ENCODE results near the gene PRTFDC1.
A peak's percentile ranks its signal among the peaks of the same experiment; 100 is the strongest.
"Not testable (repeated sequence)": the region's sequence is repeated elsewhere in the genome, so short reads cannot be mapped to it uniquely, and the experiment has no call there.

Gene PRTFDC1

GRCh38 chr10:24929056-24929544 is 23.3 kb downstream of the PRTFDC1 start:
- DNase-seq: no peak

GRCh38 chr10:24928163-24928562 is 24.2 kb downstream of the PRTFDC1 start:
- DNase-seq: no peak

- no peak for DNase-seq
These were observed 25.8 kb downstream of the PRTFDC1 start for GRCh38 chr10:24926557-24926956.

- no peak for DNase-seq
These were observed 26.6 kb downstream of the PRTFDC1 start for GRCh38 chr10:24925799-24926198.

GRCh38 chr10:24924483-24924882 is 27.9 kb downstream of the PRTFDC1 start:
- DNase-seq: not testable (repeated sequence)

- DNase-seq: peak in 1 of 2 donors; percentile 53
These were observed 30.1 kb downstream of the PRTFDC1 start for GRCh38 chr10:24922222-24922868.

- DNase-seq: peak; percentile 73 to 75
These were observed 31.2 kb downstream of the PRTFDC1 start for GRCh38 chr10:24920907-24921881.

GRCh38 chr10:24920192-24920591 is 32.2 kb downstream of the PRTFDC1 start:
- DNase-seq: not testable (repeated sequence)

- not testable (repeated sequence) for DNase-seq
These were observed 32.8 kb downstream of the PRTFDC1 start for GRCh38 chr10:24919629-24920028.

- DNase-seq: no peak
These were observed 34.4 kb downstream of the PRTFDC1 start for GRCh38 chr10:24917979-24918378.

- DNase-seq: no peak
These were observed 34.9 kb downstream of the PRTFDC1 start for GRCh38 chr10:24917493-24917892.

- no peak for DNase-seq
These were observed 36.0 kb downstream of the PRTFDC1 start for GRCh38 chr10:24916365-24916764.

GRCh38 chr10:24915304-24915703 is 37.1 kb downstream of the PRTFDC1 start:
- DNase-seq: no peak

GRCh38 chr10:24914148-24914547 is 38.3 kb downstream of the PRTFDC1 start:
- DNase-seq: no peak

- DNase-seq: no peak
These were observed 40.2 kb downstream of the PRTFDC1 start for GRCh38 chr10:24912215-24912614.

GRCh38 chr10:24911029-24911428 is 41.4 kb downstream of the PRTFDC1 start:
- no peak for DNase-seq

- no peak for DNase-seq
These were observed 41.8 kb downstream of the PRTFDC1 start for GRCh38 chr10:24910574-24910973.

GRCh38 chr10:24908793-24909423 is 43.5 kb downstream of the PRTFDC1 start:
- no peak for DNase-seq

GRCh38 chr10:24907956-24908355 is 44.5 kb downstream of the PRTFDC1 start:
- no peak for DNase-seq

GRCh38 chr10:24906372-24906771 is 46.0 kb downstream of the PRTFDC1 start:
- no peak for DNase-seq

GRCh38 chr10:24904824-24905223 is 47.6 kb downstream of the PRTFDC1 start:
- DNase-seq: no peak

GRCh38 chr10:24902400-24902728 is 50.0 kb downstream of the PRTFDC1 start:
- DNase-seq: no peak

- peak; percentile 18 to 34 for DNase-seq
These were observed 50.6 kb downstream of the PRTFDC1 start for GRCh38 chr10:24901686-24902399.
